Endothelial cell of umbilical vein (primary cell): Measurements from ENCODE around the gene KDSR. TPM values are rescaled to one million over a fixed set of nuclear protein-coding genes. Genes with fewer than 3 reads are reported as not detected.

ENCODE experiments used
- BruUV-seq: library from RNA; stranded (reverse); fragments of 400-500 nt; replicated peaks from 2 replicates; lab custom pipeline; 2021; lab: Mats Ljungman, UMichigan
- CTCF ChIA-PET: fragments of 300-600, 350-600 bp; sonication (Branson Sonifier 250); formaldehyde crosslinking; loops from one replicate; lab custom pipeline; 2021; ENCODE audit warnings: antibody characterized with exemption, inconsistent platforms; lab: Charles Lee
- POLR2A ChIA-PET: fragments of 300-600, 350-600 bp; sonication (Branson Sonifier 250); formaldehyde crosslinking; loops from one replicate; lab custom pipeline; 2021; ENCODE audit warnings: antibody characterized with exemption, inconsistent platforms; lab: Charles Lee
- DNase-seq: peaks from one replicate; pipeline ENCODE4 v3.0.0-alpha.2; 2011; ENCODE audit warnings: low read depth, low spot score
- FAIRE-seq: peaks from 2 replicates; lab custom pipeline; 2011; peaks lifted over from hg19 to GRCh38; lab: Jason Lieb, UNC
- H2AFZ ChIP-seq: 2 replicates; pipeline ENCODE4 v1.6.0; 2012; ENCODE audit warnings: low read depth, low read length, control low read depth, inconsistent platforms
- H3K27ac ChIP-seq: 2 replicates; pipeline ENCODE4 v1.5.1; 2011; ENCODE audit warnings: low read depth, mild to moderate bottlenecking, control low read depth, low read length, moderate library complexity; ENCODE audit not compliant: insufficient read depth
- H3K27me3 ChIP-seq, 2 experiments: 2 replicates each; pipeline versions ENCODE4 v1.6.0 to v1.6.1; 2011; ENCODE audit warnings: low read length in 2 of 2, mixed read lengths in 1 of 2; ENCODE audit not compliant: control insufficient read depth in 2 of 2, insufficient read depth in 2 of 2
- H3K36me3 ChIP-seq, 2 experiments: 2 replicates in 1 of 2; 3 replicates in 1 of 2; pipeline ENCODE4 v1.5.1; 2011; ENCODE audit warnings: low read length in 2 of 2, mild to moderate bottlenecking in 1 of 2, moderate library complexity in 1 of 2; ENCODE audit not compliant: control insufficient read depth in 2 of 2, insufficient read depth in 2 of 2; ENCODE audit errors: extremely low read depth in 1 of 2
- H3K4me1 ChIP-seq: 3 replicates; pipeline ENCODE4 v1.5.1; 2011; ENCODE audit warnings: mild to moderate bottlenecking, low read length; ENCODE audit not compliant: control insufficient read depth, insufficient read depth; ENCODE audit errors: extremely low read depth
- H3K4me2 ChIP-seq: 2 replicates; pipeline ENCODE4 v1.6.1; 2011; ENCODE audit warnings: low read length, control low read depth, mixed read lengths; ENCODE audit not compliant: insufficient read depth
- H3K4me3 ChIP-seq, 3 experiments: fragments of 200-600 bp in 1 of 3; sonication (generic), shearing (Covaris generic) in 1 of 3; replicated peaks in 1 of 3; 2 replicates each; pipeline ENCODE4 v1.5.1; 2011 to 2016; ENCODE audit warnings: control low read depth in 3 of 3, low read length in 3 of 3, mild to moderate bottlenecking in 2 of 3, inconsistent platforms in 1 of 3, low read depth in 1 of 3, moderate library complexity in 1 of 3; ENCODE audit not compliant: insufficient read depth in 1 of 3
- H3K79me2 ChIP-seq: 2 replicates; pipeline ENCODE4 v1.6.0; 2012; ENCODE audit warnings: low read length, inconsistent platforms; ENCODE audit not compliant: control insufficient read depth, insufficient read depth
- H3K9ac ChIP-seq: replicated peaks from 2 replicates; pipeline ENCODE3; 2011; ENCODE audit warnings: low read length, control low read depth; ENCODE audit not compliant: insufficient read depth; ENCODE audit errors: extremely low read depth
- H3K9me1 ChIP-seq: replicated peaks from 3 replicates; pipeline ENCODE4 v1.6.0; 2011; ENCODE audit warnings: mild to moderate bottlenecking, low read length; ENCODE audit not compliant: control insufficient read depth, insufficient read depth; ENCODE audit errors: extremely low read depth
- H3K9me3 ChIP-seq: replicated peaks from 2 replicates; pipeline ENCODE4 v1.5.1; 2012; ENCODE audit warnings: low read length, inconsistent platforms; ENCODE audit not compliant: control insufficient read depth, insufficient read depth
- H4K20me1 ChIP-seq: replicated peaks from 2 replicates; pipeline ENCODE3; 2011; ENCODE audit warnings: mild to moderate bottlenecking, low read length; ENCODE audit not compliant: control insufficient read depth, insufficient read depth; ENCODE audit errors: extremely low read depth
- CTCF ChIP-seq, 2 donors: IDR thresholded peaks; 1 replicate in 1 of 2; 2 replicates in 1 of 2; pipeline ENCODE4 v1.5.1; 2011; ENCODE audit warnings: low read length in 2 of 2, mild to moderate bottlenecking in 2 of 2, moderate library complexity in 2 of 2, control low read depth in 1 of 2, inconsistent platforms in 1 of 2, low read depth in 1 of 2; ENCODE audit not compliant: insufficient read depth in 1 of 2; ENCODE audit errors: extremely low read depth in 1 of 2
- EZH2 ChIP-seq: IDR thresholded peaks from 2 replicates; pipeline ENCODE4 v1.6.1; 2012; ENCODE audit warnings: borderline replicate concordance, low read depth, mild to moderate bottlenecking, moderate library complexity, low read length, inconsistent platforms; ENCODE audit not compliant: severe bottlenecking
- FOS ChIP-seq: IDR thresholded peaks from 2 replicates; pipeline ENCODE4 v1.6.1; 2011; ENCODE audit warnings: mild to moderate bottlenecking, low read length, moderate library complexity, borderline replicate concordance; ENCODE audit not compliant: insufficient read depth
- GATA2 ChIP-seq: IDR thresholded peaks from 2 replicates; pipeline ENCODE4 v1.7.0; 2011; ENCODE audit warnings: low read depth, mild to moderate bottlenecking, moderate library complexity, mixed read lengths, low read length; ENCODE audit not compliant: insufficient read length, insufficient read depth
- JUN ChIP-seq: IDR thresholded peaks from 2 replicates; pipeline ENCODE4 v1.6.1; 2011; ENCODE audit warnings: borderline replicate concordance, low read depth; ENCODE audit not compliant: insufficient read length, insufficient read depth
- MAX ChIP-seq: IDR thresholded peaks from 2 replicates; pipeline ENCODE4 v1.6.1; 2011; ENCODE audit not compliant: insufficient read depth, insufficient read length
- MYC ChIP-seq: IDR thresholded peaks from one replicate; pipeline ENCODE4 v1.6.1; 2011; ENCODE audit warnings: mild to moderate bottlenecking, low read depth, low read length
- POLR2A ChIP-seq: IDR thresholded peaks from 2 replicates; pipeline ENCODE4 v1.6.1; 2012; ENCODE audit warnings: low read depth, mild to moderate bottlenecking, control low read depth, low read length
- POLR2AphosphoS5 ChIP-seq: IDR thresholded peaks from 2 replicates; pipeline ENCODE4 v1.6.1; 2012; ENCODE audit warnings: low read depth, mild to moderate bottlenecking, control low read depth, low read length, moderate library complexity; ENCODE audit not compliant: insufficient read depth
- dilution Hi-C: fragments of 300-500 bp; cut with MboI; formaldehyde crosslinking; loops from one replicate; pipeline ENCODE4 v1.15.0; 2019; ENCODE audit warnings: low sequenced_read_pairs; ENCODE audit not compliant: extremely low pct_ligation_motif_present
- intact Hi-C: fragments of 100-400 bp; cut with micrococcal nuclease; formaldehyde crosslinking; loops from one replicate; pipeline ENCODE4 v1.10.0; 2022
- polyA plus RNA-seq, 4 experiments: library from polyadenylated mRNA; depleted of rRNA in 3 of 4; stranded (reverse) in 3 of 4; unstranded in 1 of 4; fragments of >200 nt; gene quantifications; 2 replicates each; pipeline versions ENCODE4 v1.2.1 to v1.2.3, GENCODE V29; 2011 to 2012; ENCODE audit warnings: missing spikeins in 1 of 4
- total RNA-seq: library from RNA; stranded (reverse); gene quantifications from 2 replicates; pipeline ENCODE4 v1.2.3, GENCODE V29; 2021

The KDSR gene
- total and polyA plus RNA-seq, 2 donors (not counting 3 experiments of a cell fraction or from before 2014, with no cell fraction given): 17.1 to 43.1 TPM

DNA sequence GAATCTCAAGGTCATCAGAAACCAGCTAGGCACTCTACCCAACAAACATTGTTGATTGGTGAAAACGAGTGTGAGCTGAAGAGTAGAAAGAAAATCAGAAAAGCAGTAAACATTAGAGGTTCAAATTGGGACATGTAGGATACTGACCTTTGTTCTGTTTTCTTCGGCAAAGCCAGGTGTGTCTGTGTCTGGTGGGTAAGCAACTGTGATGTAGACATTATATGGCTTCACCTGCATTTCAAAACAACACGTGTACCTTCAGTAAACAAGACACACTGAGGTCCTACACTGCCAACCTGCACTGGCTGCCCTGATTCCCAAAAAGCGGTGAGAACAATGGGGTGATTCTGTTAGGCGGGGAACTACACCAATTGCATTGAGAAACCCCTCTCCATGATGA, 22.7 kb downstream of the KDSR start:
- H4K20me1 ChIP-seq: no peaks in the 10 kb centered on the region
- DNase-seq: no peak
- ChIA-PET POLR2A (no interaction called here), CTCF (interaction anchor here (0.7 to 4.7 kb wide), 2 partner anchors 93 to 95 kb away, joined by 3 to 34 read pairs; no protein-coding TSS in a partner anchor)
- H3K27ac ChIP-seq: no peak overlapping the region
- BruUV-seq: no TSS peak
- H3K4me1 ChIP-seq: no peaks in the 10 kb centered on the region
- TF ChIP-seq MAX (no peak), GATA2 (no peak), CTCF (IDR thresholded peaks at IDR 0.05; ENCODE audit: extremely low read depth in 1 of 2, insufficient read depth in 1 of 2, low read depth in 1 of 2, low read length in 2 of 2) (no peak), EZH2 (no peak), POLR2A (no peak), POLR2AphosphoS5 (no peak), JUN (no peak), FOS (no peak), MYC (no peak)
- dilution Hi-C loops: no loop called here
- no peaks in the 10 kb centered on the region for H3K27me3 ChIP-seq
- intact Hi-C loops: loop anchor here (5.0 kb wide), 1 partner anchor 78 kb away; the partner anchor contains the start of gene VPS4B
- no peaks in the 10 kb centered on the region for H3K9me3 ChIP-seq
- no peak overlapping the region for H3K4me3 ChIP-seq
- no peak overlapping the region for H3K9ac ChIP-seq
- no peak for FAIRE-seq
- H3K9me1 ChIP-seq: no peaks in the 10 kb centered on the region
- H3K4me2 ChIP-seq: no peak overlapping the region
- peaks cover 14 to 23% of the 10 kb centered on the region in 2 experiments for H3K36me3 ChIP-seq
- H2AFZ ChIP-seq: no peak overlapping the region
- H3K79me2 ChIP-seq: no peaks in the 10 kb centered on the region
